Measurements from ENCODE around the gene OR6M1.

- TF ChIP-seq GATA3 (IDR thresholded peaks at IDR 0.05; ENCODE audit: low read depth, low read length) (no peak), GATA2 (IDR thresholded peaks at IDR 0.05; ENCODE audit: low read depth, low read length) (no peak)
Observed at GRCh38 chr11:123778511-123778910, 27.6 kb downstream of the OR6M1 start.

Data from SH-SY5Y (cell line).